ENCODE data around the gene SERPINA4.

The SERPINA4 gene

GRCh38 chr14:94542811-94543440, 18.3 kb upstream of the SERPINA4 start:
- no peak for DNase-seq

- DNase-seq: no peak
These were observed 17.7 kb upstream of the SERPINA4 start for GRCh38 chr14:94543449-94544124.

GRCh38 chr14:94544726-94545125, 16.5 kb upstream of the SERPINA4 start:
- no peak for DNase-seq

- DNase-seq: no peak
These were observed 16.0 kb upstream of the SERPINA4 start for GRCh38 chr14:94545131-94545841.

GRCh38 chr14:94547151-94547680, 14.0 kb upstream of the SERPINA4 start:
- no peak for DNase-seq

- DNase-seq: no peak
These were observed 13.5 kb upstream of the SERPINA4 start for GRCh38 chr14:94547726-94548125.

- DNase-seq: no peak
These were observed 12.9 kb upstream of the SERPINA4 start for GRCh38 chr14:94548131-94548998.

- DNase-seq: peak; percentile 87
These were observed 11.9 kb upstream of the SERPINA4 start for GRCh38 chr14:94548999-94549985.

GRCh38 chr14:94550041-94550440, 11.2 kb upstream of the SERPINA4 start:
- DNase-seq: no peak

- no peak for DNase-seq
These were observed 5.3 kb upstream of the SERPINA4 start for GRCh38 chr14:94555991-94556390.

GRCh38 chr14:94557327-94557726, 3.9 kb upstream of the SERPINA4 start:
- DNase-seq: no peak

GRCh38 chr14:94558842-94559241, 2.4 kb upstream of the SERPINA4 start:
- no peak for DNase-seq

- no peak for DNase-seq
These were observed 1.5 kb upstream of the SERPINA4 start for GRCh38 chr14:94559638-94560290.

- no peak for DNase-seq
These were observed 964 bp upstream of the SERPINA4 start for GRCh38 chr14:94560291-94560665.

- no peak for DNase-seq
These were observed 391 bp downstream of the SERPINA4 start for GRCh38 chr14:94561656-94562010.

GRCh38 chr14:94562022-94562421, 780 bp downstream of the SERPINA4 start:
- DNase-seq: no peak

- DNase-seq: no peak
These were observed 2.0 kb downstream of the SERPINA4 start for GRCh38 chr14:94562941-94563883.

- DNase-seq: no peak
These were observed 3.1 kb downstream of the SERPINA4 start for GRCh38 chr14:94564381-94564780.

GRCh38 chr14:94568186-94568585, 6.9 kb downstream of the SERPINA4 start:
- no peak for DNase-seq
